Transverse colon (tissue), 4 donors: ENCODE results near the gene MRPL55.

ENCODE experiments used
- CTCF ChIP-seq, 5 experiments: fragments of 200-600 bp in 3 of 5; fragments of 450-650 bp in 2 of 5; sonication (generic) in 3 of 5; IDR thresholded peaks; 1 replicate in 2 of 5; 2 replicates in 3 of 5; pipeline ENCODE4 v1.5.1; 2016 to 2017; ENCODE audit warnings: antibody characterized with exemption in 5 of 5, inconsistent platforms in 3 of 5, mild to moderate bottlenecking in 2 of 5, moderate library complexity in 1 of 5
- EP300 ChIP-seq: sonication (generic); formaldehyde crosslinking; IDR thresholded peaks from one replicate; pipeline ENCODE4 v1.6.1; 2017; ENCODE audit warnings: antibody characterized with exemption, low read depth
- POLR2A ChIP-seq: fragments of 450-650 bp; IDR thresholded peaks from one replicate; pipeline ENCODE4 v1.6.1; 2016; ENCODE audit warnings: antibody characterized with exemption, mild to moderate bottlenecking, moderate library complexity
- POLR2AphosphoS5 ChIP-seq, 3 donors: sonication (generic); formaldehyde crosslinking; IDR thresholded peaks; one replicate each; pipeline ENCODE4 v1.6.1; 2016; ENCODE audit warnings: antibody characterized with exemption in 3 of 3

DNA sequence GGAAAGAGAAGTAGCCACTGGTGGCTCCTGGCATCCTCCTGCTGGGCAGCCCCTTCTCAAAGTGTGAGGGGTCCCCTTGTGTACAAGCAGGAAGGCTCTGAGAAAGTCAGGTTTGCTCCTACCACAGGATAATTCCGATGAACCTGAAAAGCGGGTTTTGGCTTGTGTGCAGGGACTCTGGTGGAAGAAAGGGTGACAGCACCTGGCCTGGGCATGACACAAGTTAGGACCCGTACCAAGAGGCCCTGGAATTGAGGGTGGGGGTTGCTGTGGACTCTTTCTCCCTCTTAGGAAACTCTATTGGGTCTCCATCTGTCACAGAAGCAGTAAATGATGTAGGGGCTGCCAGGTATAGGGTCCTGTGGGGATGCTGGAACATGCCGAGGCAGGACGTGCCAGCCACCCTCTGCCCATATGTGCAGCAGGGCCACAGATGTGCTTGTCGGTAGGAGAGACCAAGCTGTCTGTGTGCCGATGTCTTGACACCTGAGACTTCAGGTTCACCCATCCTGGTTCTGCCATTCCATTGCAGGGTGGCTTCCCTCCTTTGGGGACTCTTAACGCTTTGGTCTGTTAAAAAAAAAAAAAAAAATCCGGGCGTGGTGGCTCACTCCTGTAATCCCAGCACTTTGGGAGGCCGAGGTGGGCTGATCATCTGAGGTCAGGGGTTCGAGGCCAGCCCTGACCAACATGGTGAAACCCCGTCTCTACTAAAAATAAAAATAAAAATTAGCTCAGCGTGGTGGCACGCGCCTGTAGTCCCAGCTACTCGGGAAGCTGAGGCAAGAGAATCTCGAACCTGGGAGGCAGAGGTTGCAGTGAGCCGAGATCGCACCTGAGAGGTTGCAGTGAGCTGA is 15.8 kb downstream of the MRPL55 start:
- no peak for TF ChIP-seq CTCF (IDR thresholded peaks at IDR 0.05)
- no peak for TF ChIP-seq POLR2A
- TF ChIP-seq POLR2AphosphoS5 (IDR thresholded peaks at IDR 0.05): no peak
- TF ChIP-seq EP300: no peak
